ENCODE measurements around the gene KIAA0753.

GRCh38 chr17:6544011-6544370 lies 96.5 kb downstream of the KIAA0753 start:
- TF ChIP-seq CREB1 (IDR thresholded peaks at IDR 0.05; ENCODE audit: low read depth) (no peak), MAX (IDR thresholded peaks at IDR 0.05) (no peak), YY1 (IDR thresholded peaks at IDR 0.05; ENCODE audit: low read depth) (no peak), ZBTB7A (IDR thresholded peaks at IDR 0.05; ENCODE audit: low read depth) (no peak), TCF12 (IDR thresholded peaks at IDR 0.05; ENCODE audit: low read depth) (no peak)
